GM18517 (cell line): ENCODE results near the gene TNPO1.

Experiments used
- ATAC-seq: cut with Tn5 transposase; IDR thresholded peaks from one replicate; pipeline ENCODE4 v1.9.1; 2021; ENCODE audit warnings: mild to moderate bottlenecking, moderate library complexity; ENCODE audit not compliant: unreplicated experiment

The TNPO1 gene

DNA sequence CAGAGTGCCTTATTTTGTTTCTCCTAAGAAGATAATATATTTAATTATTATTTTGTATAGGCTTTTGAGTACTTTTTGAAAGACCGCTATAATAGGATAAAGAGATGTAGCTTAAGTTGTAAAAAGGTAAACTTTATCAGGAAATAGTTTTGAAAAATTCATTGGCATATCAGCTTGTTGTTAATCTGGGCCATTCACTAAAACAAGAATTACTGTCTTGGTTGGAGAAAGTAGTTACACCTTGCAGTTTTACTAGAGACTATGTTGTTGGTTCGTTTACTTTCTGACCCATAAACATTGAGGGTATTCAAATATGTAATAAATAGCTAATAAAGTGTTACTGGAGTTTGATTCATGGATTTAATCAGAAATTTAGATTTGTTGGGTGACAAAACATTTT lies 33.7 kb downstream of the TNPO1 start:
- no peak for ATAC-seq

DNA sequence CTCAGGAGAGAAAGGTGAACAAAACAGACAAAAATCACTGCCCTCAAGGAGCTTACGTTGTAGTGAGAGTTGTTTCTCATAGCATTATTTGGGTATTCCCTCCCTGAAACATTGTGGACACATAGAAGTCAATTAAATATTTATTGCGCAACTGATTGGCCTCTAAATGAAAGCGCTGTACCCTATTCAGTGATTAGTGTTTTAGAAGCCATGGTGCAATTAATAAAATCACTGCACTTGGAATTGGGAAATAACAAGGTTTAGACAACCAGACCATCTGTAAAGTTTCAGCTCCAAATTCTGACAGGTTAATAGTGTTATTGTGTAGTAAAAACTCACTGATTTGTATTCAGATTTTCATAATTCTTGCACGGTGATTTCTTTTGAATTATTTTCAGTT lies 35.9 kb downstream of the TNPO1 start:
- ATAC-seq, result no peak

DNA sequence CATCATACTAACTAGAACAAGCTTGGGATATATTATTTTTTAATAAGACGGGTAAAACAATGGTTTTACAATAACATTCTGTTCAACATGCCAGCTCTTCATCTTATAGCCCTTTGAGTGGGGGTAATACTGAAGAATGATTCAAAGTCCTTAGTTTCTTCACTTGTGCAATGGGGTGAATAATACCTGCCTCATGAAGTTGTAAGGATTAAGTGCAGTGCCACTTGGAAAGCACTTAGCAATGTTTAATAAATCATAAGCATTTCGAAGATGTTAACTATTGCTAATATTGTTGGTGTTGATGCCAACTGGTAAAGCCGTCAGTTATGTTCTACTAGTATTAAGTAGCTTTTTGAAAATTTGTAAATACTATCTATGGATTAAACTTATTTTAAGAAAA lies 38.0 kb downstream of the TNPO1 start:
- no peak for ATAC-seq

DNA sequence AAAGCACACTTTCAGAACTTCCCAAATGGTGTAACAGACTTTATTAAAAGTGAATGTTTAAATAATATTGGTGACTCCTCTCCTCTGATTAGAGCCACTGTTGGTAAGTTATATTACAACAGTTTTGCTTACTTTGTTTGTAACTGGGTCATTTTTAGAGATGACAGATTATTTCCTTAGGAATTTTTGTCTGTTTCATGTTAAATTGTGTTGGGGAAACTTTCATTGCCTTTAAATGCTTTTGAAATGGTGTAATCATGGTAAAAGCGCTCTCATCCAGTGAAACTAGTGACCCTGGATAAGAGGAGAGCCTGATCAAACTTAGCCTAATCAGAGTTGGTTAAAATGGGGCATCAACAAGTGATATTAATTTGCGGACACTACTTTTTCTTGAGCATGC lies 39.4 kb downstream of the TNPO1 start:
- no peak for ATAC-seq

DNA sequence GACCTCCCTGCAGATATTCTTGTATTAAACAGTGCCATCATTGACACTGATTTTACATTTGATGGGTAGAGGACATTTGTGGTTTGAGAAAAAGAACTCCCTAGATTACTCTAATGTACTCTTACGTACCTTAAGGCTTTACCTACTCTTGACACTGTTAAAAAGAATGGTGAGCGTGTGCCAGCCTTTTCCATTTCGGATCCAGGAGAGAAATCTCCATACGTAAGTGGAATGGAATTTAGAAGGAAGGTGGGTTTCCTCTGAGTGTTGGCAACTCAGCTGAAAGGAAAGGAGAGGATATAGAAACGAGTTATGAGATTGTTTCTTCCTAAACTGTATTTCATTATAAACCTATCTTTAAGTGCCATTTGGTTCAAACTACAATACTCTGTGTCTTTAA lies 40.9 kb downstream of the TNPO1 start:
- no peak for ATAC-seq

DNA sequence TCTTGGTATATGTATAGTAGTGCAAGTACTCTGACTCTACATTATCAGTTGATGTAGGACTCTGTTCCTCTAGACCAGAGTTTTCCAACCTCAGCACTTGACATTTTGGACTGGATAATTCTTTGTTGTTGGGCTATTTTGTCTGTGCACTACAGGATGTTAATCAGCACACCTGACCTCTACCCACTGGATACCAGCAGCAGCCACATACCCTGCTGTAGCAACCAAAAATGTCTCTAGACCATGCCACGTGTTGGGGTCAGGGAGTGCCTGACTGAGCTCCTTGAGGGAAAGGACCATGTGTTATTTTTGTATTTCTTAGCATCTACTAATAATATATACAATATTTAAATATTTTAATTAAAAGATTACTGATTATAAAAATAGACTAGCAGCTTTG lies 42.7 kb downstream of the TNPO1 start:
- ATAC-seq, result no peak

DNA sequence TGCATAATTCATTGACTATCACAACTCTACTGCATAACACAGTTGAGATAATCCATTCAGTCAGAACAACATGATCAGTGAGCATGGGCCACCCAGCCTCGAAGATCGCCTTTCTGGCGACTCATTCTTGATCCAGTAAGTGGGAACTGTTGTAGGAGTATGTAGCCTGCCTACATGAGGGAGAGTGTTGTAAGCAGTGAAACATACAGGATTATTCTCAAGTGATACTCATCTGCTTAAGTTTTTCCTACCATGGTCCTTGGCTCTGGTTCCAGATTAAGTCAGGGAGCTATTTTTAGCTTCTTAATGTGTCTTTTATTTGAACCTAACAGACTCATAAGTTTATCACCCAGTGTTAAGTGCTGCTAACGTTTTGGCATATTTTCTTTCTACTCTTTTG lies 44.0 kb downstream of the TNPO1 start:
- ATAC-seq, result no peak

DNA sequence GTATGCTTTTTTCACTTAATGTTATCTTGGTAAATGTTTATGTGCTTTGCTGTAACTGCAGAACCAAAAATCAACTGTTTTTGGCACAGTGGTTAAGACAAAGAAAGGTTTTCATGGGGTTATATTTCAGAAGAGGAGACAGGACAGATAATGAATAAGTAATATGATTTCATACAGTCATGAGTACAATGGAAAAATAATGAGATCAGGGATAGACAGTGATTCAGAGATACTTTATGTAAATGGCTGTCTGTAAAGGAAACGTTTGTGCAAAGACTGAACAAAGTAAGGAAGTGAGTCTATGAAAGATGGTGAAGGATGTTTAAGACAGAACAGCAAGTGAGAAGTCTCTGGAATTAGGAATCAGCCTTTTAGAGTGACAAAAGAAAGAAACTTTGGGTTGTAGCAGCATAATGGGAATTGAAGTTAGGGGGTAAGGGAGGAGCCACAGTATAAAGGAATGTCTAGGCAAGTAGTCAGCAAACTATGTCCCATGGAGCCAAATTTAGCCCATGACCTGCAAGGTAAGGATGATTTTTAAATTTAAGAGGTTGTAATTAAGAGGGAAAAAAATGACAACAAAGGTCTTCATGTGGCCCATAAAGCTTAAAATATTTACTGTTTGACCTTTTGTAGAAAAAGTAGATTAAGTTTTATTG lies 55.0 kb downstream of the TNPO1 start:
- ATAC-seq, result no peak

DNA sequence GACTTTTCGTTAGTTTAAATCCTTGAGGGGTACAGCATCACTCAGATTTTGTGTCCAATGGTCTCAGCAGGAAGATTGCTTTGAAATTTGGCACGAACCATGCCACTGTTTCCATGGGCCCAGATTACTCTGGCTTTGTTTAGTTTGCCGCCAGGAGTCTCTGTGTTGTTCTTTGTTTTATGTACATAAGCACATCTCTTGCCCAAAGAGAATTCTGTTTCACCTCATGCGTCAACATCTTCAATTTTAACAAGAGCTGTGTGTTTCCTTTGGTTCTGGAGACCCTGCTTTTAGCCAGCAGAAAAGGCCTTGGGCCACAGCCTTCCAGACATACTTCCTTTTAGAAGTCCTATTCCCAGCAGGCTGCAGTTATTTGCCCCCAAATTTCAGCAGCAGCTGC lies 62.4 kb downstream of the TNPO1 start:
- no peak for ATAC-seq

DNA sequence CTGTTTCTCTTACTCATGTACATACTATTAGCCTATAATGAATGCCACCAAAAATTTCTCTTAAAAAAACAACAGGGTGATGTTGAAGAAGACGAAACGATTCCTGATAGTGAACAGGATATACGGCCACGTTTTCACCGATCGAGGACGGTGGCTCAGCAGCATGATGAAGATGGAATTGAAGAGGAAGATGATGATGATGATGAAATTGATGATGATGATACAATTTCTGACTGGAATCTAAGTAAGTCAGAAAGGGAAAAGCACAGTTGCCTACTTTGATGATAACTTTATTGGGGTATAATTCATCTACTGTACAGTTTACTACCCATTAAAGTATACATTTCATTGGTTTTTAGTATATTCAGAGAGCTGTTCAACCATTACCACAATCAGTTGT lies 66.5 kb downstream of the TNPO1 start:
- no peak for ATAC-seq

DNA sequence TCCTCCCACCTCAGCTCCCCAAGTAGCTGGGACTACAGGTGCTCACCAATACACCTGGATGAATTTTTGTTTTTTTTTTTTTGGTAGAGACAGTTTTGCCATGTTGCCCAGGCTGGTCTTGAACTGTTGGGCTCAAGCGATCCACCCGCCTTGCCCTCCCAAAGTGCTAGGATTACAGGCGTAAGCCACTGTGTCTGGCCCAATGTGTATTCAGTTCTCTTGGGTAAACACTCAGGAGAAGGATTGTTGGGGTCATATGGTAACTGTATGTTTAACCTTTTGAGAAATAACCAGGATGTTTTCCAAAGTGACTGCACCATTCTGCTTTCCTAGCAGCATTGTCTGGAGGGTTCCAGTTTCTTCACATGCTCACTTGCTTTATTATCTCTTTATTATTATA lies 67.4 kb downstream of the TNPO1 start:
- ATAC-seq, result no peak

DNA sequence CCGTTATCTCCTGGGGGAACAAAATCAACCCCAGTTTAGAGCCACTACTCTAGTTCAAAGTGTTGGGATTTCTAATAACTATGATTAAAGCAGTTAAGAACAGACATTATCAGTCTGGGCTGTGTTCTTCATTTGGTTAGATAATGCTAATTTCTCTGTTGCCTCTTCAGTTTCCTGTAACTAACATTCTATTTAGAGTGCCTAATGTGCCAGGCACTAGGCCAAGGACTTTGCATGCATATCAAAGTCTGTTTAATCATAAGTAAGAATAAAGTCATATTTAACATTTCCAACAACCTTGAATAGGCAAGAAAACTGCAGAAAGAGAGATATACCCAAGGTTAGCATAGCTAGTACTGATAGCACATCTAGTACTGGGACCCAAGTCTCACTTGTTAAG lies 68.4 kb downstream of the TNPO1 start:
- no peak for ATAC-seq

DNA sequence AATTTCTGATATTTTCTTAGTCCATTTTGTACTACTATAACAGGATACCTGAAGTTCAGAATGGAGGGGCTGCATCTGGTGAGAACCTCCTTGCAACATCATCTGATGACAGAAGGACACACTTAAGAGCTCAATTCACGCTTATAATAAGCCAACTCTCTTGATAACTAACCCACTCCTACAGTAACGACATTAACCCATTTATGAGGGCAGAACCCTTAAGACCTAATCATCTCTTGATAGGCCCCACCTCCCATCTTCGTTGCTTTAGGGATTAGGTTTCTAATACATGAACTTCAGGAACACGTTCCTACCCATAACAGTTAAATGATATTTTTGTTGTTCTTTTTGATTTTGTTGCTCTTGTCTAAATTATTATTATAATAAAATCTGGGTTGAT lies 69.4 kb downstream of the TNPO1 start:
- ATAC-seq, result no peak

DNA sequence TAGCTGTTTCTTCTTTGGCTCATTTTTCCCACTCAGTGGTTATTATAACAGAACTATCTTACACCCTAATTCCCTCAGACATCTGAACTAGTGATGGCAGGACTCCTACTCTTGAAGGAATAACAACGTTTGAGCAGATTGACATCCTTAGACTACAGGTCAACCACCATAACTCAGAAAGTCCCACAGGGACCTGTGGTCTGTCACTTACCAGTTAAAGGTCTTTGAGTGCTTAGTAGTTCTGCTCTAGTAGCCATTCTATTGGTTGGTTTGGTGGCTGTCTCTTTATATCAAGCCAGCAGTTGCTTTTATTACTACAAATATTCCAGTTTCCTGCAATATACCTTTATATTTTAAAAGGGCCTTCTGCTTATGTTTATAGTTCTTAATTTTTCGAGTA lies 72.1 kb downstream of the TNPO1 start:
- no peak for ATAC-seq

DNA sequence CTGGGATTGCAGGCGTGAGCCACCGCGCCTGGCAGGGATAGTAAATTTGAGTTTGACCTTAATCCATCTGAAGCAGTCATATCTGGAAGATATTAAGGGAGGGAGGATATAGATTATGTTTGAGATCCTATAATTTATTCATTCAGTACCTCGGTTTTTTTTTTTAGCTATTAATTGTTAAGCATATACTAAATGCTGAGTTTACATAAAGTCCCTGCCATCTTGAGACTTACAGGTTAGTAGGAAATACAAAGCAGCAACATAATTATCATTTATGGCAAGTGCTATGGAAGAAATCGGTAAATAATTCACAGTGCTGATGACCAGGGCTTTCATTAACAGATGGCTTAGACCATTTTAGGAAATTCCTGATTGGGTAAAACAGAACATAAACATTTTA lies 72.9 kb downstream of the TNPO1 start:
- no peak for ATAC-seq

DNA sequence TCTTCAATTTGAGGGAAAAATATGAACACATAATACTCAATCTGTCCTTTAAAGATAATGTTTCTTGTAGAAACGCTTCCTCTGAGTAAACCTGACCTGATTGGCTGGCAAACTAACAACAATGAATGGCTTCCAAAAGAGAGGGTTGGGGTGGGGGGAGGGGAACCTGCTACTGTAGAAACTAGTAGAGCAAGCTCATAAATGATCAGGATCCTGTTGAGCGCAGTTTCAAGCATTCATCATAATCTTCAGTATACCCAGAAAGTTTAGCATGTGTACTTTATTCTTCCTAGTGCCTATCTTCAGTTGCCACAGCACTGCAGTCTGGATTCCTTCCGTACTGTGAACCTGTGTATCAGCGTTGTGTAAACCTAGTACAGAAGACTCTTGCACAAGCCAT lies 76.4 kb downstream of the TNPO1 start:
- ATAC-seq, result no peak

DNA sequence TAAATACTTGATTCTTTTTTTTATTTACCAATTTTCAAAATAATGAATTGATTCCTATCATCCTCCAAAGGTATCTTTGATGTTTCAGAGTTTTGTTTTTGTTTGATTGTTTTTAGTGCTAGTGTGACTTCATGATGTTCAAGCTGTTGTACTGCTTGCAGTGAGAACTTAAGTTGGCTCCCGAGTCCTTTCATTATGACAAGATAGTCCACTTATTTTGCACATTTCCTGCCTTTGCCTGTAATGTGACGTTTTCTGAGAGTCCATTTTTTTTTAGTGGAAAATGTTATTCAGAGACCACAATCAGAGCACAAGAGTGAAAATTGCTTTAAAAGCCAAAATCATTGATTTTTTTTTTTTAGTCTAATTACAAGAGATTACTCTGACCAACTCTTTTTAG lies 79.3 kb downstream of the TNPO1 start:
- ATAC-seq, result no peak

DNA sequence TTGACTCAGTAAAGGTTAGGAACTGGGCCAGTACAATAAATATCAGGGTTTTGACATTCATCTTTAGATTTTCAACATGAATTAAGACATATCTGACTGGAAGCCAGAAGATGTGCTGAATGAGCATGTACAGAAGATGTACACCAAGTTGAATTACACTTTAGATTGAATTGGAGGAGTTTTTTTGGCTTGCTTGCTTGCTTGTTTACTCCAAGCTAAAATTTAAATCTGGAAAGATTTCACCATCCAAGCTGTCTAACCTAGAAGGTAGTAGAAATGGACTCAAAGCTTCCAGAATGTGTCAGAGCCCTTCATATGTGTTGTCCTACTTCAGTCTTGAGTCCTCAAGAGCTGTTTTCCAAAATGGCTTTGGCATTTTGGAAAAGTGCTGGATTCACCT lies 90.3 kb downstream of the TNPO1 start:
- ATAC-seq, result no peak

DNA sequence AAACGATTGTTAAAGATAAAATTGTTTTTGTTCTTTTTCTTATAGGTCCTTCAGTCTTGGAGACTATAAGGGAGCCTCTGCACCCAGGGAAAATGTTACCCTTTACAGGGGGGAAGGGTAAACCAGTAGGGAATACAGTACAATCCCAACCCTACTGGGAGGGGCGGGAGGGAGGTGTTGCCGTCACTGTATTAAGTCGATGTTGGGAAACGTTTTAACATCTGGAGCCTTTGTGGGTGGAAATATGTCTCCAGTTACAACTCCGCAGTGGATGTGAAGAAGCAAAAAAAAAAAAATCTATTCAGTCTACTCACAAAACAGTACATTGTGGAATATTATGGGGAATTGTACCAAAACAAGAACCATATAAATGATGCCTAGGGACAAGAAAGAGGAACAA lies 92.2 kb downstream of the TNPO1 start:
- ATAC-seq, result no peak

DNA sequence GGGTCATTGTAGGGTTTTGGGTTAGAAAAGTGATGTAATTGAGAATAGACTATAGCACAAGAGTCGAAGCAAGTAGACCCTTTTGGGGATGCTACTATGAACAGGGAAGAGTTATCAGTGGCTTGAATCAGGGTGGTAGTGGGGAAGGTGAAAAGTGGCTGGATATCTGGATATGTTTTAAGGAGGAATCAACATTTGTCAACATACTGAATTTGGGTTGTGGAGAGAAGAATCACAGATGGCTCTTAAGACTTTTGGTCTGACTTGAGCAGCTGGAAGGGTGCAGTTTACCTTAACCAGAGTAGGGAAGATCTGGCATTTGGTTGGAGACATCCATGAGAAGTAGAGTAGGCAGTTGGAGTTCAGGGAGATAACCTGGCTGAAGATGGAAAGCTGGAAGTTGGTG lies 100.9 kb downstream of the TNPO1 start:
- ATAC-seq, result no peak

DNA sequence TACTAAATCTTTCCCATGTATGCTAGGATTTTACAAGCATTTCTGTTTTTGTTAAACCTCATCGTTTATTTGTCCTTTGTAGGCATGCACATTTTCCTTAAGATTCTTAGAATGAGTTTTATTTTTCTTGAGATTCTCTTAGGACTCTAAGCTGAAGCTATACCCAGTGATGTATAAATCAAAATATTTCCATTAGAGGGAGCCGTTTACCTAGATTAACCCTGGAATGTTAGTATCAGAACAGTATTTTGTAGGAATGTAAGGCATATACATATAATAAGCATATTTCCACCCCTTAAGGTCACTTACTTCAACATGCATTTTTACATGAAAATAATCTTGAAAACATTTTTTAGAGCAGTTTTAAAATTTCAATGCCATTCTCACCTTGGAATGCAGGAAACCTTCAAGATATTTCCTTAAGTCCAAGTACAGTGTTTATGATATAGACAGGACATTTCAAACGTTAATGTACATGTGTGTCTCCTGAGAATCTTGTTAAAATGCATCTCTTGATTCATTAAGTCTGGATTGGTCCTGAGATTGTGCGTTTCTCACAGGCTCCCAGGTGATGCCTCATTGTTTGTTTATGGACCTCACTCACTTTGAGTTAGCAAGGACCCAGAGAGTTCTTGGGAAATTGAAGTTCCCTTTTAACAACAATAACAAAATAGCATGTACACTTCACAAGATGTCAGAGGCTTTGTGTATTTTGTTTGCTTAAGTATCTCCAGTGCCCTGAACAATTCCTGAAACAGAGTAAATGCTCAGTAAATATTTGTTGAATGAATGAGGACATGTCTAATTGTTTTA lies 104.4 kb downstream of the TNPO1 start:
- ATAC-seq, result no peak

DNA sequence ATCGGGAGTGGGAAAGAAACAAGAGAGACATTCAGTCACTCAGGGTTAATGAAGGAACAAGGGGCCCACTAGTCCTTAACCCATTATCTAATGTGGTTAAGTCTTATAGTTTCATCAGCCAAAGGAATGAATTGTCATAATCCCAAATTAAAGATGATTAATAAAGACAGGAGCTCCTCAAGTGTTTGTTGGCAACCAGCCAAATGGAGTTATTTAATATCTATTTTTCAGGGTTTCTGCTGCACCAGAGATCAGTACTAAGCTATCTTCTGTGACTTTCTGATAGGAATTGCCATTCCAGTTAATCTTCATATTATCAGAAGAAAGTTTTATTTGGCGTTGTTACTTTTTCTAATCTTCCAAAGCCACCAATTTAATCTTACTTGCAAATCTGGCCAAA lies 105.4 kb downstream of the TNPO1 start:
- ATAC-seq, result no peak

DNA sequence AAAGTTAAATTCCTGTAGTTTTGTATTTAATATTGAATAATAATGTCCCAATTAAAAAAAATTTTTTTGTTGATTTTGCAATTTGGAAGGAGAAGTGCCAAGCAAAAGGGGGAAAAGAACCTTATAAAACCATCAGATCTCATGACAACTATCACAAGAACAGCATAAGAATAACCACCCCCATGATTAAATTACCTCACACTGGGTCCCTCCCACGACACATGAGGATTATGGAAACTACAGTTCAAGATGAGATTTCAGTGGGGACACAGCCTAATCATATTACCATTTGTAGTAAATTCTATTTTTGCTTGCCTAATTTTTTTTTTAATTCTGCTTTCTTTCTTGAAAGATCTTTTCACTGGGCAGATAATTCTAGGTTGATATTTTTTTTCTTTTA lies 106.0 kb downstream of the TNPO1 start:
- no peak for ATAC-seq
